NCI-H524 (cell line): ENCODE results near the gene HIBADH.
"Not testable (repeated sequence)": the region's sequence is repeated elsewhere in the genome, so short reads cannot be mapped to it uniquely, and the experiment has no call there.

Experiments
- DNase-seq, 2 experiments: peaks; one replicate each; lab custom pipeline; 2025; lab: John Stamatoyannopoulos, UW

Gene HIBADH

DNA sequence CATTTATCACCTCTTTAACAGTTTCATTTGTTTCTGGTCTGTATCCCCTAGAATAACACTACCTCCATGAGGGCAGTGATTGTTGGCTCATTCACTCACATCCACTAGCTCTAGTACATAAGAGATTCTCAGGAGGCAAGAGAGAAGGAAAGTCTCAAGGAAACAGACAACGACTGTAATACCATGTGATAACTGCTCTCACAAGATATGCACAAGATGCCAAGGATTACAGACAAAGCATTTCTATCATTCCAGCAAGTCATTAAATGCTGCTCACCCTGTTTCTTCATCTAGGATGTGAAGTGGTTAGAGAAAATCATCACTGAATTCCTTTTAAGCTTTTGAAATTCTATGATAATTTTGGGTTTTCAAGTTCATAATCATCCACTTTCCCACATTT is 115.3 kb downstream of the HIBADH start:
- no peak for DNase-seq

DNA sequence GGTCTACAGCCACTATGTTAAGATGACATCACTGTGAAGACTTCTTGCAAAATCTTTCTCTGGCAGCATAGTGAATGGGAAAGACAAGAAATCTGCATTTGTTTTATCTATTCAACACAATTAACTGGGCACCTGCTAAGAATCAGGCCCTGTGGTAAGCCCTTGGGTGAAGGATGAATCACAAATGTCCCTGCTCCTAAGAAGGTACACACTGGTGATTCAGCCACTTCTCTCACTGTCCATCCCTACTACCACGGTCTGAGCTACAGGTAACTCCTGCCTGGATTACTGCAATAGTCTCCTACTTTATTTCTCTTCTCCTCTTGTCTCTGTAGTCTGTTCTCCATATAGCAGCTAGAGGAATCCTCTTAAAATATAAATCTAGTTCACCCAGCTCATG is 116.1 kb downstream of the HIBADH start:
- DNase-seq, result no peak

DNA sequence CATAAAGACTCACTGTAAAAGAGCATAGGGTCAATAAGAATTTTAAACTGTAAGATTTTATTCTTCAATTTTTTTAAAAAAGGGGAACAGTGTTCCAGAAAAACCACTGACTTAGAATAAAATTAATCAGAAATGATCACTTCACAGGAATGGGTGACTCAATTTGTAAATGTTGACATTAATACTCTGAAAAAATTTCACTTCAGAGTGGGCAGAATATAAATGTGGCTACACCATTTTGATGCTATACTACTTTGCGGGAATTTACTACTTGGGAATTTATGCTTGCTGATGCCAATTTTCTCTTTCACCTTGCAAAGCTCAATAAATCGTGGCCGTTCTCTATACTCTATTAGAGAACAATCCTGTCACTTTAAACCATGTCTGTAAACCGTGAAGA is 126.9 kb downstream of the HIBADH start:
- no peak for DNase-seq

- DNase-seq, result no peak
Observed at GRCh38 chr7:27533652-27534081, 129.0 kb downstream of the HIBADH start.

DNA sequence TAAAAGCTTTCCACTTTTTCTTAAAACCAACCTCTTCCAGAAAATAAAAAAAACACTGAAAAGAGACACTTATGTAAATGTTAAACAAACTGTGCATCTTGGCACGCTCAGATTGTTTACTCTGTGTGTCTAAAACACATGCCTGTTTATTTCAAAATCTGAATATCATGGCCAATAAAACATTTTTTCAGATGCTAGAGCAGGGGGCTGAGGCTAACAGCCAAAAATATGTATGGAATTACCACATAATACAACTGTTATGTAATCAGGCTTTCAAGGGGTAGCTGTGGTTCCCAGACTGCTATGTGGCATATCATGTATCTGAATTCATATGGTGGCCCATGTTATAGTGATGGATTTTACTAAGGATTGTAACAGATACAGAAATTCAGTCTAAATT is 130.4 kb downstream of the HIBADH start:
- DNase-seq, result no peak

GRCh38 chr7:27527348-27527714 is 135.4 kb downstream of the HIBADH start:
- DNase-seq, result no peak

GRCh38 chr7:27526611-27527347 is 135.9 kb downstream of the HIBADH start:
- DNase-seq, result no peak

- no peak for DNase-seq
Observed at GRCh38 chr7:27526131-27526530, 136.6 kb downstream of the HIBADH start.

DNA sequence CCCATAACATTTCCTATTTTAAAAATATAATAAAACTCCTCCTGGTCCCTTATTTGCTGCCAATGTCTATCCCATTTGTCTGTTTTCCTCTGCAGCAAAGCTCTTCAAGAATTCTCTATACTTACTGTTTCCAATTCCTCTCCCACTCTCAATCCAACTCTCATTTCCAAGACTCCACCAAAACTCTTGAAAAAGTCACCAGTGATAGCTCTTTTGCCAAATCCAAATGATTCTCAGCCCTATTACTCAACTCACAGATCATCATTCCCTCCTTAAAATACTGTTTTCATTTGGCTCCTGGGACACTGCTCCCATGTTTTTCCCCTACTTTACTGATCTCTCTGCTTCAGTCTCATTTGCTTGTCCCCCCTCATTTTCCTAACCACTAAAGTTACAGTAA is 139.4 kb downstream of the HIBADH start:
- no peak for DNase-seq

DNA sequence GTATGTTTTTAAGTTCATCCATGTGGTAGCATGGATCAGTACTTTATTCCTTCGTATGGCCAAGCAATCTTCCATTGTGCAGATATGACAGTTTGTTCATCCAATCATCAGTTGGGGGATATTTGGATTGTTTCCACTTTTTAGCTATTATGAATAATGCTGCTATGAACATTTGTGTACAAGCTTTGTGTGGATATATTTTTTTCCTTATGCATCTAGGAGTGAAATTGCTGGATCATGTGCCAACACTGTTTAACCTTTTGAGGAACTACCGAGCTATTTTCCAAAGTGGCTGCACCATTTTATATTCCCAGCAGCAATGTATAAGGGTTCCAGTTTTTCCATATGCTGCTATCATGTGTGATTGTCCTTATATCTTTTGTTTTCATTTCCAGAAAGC is 140.1 kb downstream of the HIBADH start:
- DNase-seq, result no peak

GRCh38 chr7:27520815-27521790 is 141.6 kb downstream of the HIBADH start:
- no peak for DNase-seq

GRCh38 chr7:27519793-27520469 is 142.8 kb downstream of the HIBADH start:
- peak; percentile 75 to 91 for DNase-seq

DNA sequence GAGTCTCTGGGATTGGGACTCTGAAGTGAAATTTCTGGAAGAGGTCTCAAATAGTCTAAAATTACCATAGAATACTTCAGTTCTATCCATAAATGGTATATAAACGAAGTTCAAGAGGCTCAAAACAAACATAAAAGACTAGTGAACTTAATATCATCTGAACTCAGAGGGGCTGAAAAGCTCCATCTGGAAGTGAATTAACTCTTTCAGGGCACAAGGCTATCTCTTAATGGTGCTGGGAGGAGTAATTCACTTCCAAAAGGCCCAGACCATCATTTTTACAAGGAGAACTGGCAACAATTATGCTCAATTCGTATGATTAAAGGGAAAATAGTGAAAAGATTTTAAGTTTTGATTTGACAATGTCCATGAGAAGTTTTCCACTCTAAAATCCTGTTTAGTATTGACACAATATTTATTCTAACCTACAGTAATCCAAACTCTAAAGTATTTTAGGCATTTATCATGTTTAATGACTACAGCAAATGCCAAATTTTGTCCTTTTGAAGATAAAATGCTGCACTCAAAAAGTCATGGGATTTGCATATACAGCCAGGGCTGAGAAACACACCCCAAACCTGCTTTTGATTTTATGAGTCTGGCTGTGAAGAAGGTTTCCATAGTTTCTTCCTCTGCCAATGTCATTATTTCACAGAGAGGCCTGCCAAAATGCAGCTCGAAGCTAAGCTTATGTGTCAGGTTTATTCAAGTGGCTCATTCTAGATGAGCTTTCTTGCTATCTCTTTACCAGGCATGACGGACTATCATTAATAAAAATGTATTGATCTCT is 143.9 kb downstream of the HIBADH start:
- DNase-seq, result no peak

GRCh38 chr7:27516421-27516820 is 146.3 kb downstream of the HIBADH start:
- DNase-seq, result no peak

- no peak for DNase-seq
Observed at GRCh38 chr7:27515933-27516332, 146.8 kb downstream of the HIBADH start.

DNA sequence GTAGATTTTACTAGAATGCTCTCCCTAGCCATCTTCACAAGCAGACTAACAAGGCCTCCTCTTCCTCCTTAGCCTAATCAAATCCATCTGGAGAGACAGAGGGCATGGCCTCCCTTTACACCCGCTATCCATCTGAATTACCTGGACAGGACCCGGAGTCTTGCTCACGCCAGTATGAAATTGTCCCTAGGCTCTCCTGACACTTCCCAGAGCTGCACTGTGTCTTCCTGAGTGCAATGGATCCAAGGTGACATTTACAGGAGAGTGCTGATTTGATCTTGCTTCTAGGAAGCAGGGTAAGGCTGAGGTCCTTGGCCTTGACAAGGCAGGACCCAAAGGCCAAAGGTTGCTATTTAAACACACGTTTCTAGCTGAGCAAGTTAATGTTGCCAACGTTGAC is 147.8 kb downstream of the HIBADH start:
- no peak for DNase-seq

DNA sequence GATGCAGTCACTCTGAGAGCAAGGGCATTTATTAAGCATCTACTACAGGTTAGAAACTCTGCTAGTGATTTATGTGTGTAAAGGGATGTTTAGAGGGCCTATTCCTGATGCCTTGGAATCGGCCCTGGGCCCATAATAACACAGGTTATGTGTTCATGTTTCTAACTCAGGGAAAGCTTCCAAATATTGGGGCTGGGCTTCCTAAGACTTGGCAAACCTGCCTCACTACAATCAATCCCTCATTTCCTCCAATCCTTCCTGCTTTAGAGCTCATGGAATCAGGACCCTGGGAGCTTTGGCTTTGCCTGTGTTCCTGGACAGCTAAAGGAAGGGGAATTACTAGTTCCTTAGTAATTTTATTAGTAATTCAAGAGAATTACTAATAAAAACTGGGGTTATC is 148.8 kb downstream of the HIBADH start:
- DNase-seq, result no peak

GRCh38 chr7:27511370-27511769 is 151.3 kb downstream of the HIBADH start:
- DNase-seq, result not testable (repeated sequence)

- DNase-seq, result peak in 1 of 2 experiments; percentile 21
Observed at GRCh38 chr7:27510541-27510940, 152.1 kb downstream of the HIBADH start.

- not testable (repeated sequence) for DNase-seq
Observed at GRCh38 chr7:27501879-27502278, 160.8 kb downstream of the HIBADH start.

GRCh38 chr7:27501001-27501400 is 161.7 kb downstream of the HIBADH start:
- DNase-seq, result no peak

GRCh38 chr7:27492224-27492623 is 170.5 kb downstream of the HIBADH start:
- no peak for DNase-seq
